Testis (tissue), 2 donors: ENCODE data around the gene ZNF211.

ENCODE experiments used
- CTCF ChIP-seq, 3 experiments: fragments of 450-650 bp in 2 of 3; fragments of 200-600 bp in 1 of 3; sonication (generic) in 1 of 3; IDR thresholded peaks; one replicate each; pipeline ENCODE4 v1.5.1; 2016 to 2019; ENCODE audit warnings: antibody characterized with exemption in 3 of 3, mild to moderate bottlenecking in 2 of 3, moderate library complexity in 1 of 3
- POLR2A ChIP-seq: fragments of 450-650 bp; IDR thresholded peaks from one replicate; pipeline ENCODE4 v1.6.1; 2017; ENCODE audit warnings: antibody characterized with exemption, mild to moderate bottlenecking, moderate library complexity

DNA sequence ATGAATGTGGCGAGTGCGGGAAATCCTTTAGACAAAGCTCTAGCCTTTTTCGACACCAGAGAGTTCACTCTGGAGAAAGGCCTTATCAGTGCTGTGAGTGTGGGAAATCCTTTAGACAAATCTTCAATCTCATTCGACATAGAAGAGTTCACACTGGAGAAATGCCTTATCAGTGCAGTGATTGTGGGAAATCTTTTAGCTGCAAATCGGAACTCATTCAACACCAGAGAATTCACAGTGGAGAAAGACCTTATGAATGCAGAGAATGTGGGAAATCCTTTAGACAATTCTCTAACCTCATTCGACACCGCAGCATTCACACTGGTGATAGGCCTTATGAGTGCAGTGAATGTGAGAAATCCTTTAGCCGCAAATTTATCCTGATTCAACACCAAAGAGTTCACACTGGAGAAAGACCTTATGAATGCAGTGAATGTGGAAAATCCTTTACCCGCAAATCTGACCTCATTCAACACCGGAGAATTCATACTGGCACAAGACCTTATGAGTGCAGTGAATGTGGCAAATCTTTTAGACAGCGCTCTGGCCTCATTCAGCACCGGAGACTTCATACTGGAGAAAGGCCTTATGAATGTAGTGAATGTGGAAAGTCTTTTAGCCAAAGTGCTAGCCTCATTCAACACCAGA is 54.5 kb downstream of the ZNF211 start:
- TF ChIP-seq CTCF (IDR thresholded peaks at IDR 0.05), result no peak
- no peak for TF ChIP-seq POLR2A
